NCI-H1417 (cell line): Measurements from ENCODE around the gene CYSTM1.

Experiments
- DNase-seq, 3 experiments: peaks; one replicate each; lab custom pipeline; 2025; lab: John Stamatoyannopoulos, UW

The CYSTM1 gene

GRCh38 chr5:140208065-140208464 is 33.1 kb downstream of the CYSTM1 start:
- no peak for DNase-seq

DNA sequence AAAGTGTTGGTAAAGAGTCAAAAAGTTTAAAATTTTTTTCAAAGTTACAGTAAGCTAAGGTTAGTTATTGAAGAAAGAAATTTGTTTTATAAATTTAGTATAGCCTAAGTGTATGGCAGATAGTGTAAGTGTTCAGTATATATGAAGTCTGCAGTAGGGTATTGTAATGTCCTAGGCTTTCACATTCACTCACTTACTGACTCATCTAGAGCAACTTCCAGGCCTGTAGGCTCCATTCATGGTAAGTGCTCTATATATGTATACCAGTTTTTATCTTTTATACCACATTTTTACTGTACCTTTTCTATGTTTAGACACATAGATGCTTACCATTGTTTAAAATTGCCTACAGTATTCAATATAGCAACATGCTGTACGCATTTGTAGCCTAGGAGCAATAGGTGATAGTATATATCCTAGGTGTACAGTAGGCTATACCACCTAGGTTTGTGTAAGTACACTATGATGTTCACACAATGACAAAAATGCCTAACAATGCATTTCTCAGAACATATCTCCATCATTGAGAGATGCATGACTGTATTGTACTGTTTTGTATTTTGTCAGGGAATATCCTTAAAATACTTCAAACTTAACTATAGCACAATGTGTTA is 38.5 kb downstream of the CYSTM1 start:
- DNase-seq = no peak

GRCh38 chr5:140214831-140215230 is 39.8 kb downstream of the CYSTM1 start:
- DNase-seq = no peak

GRCh38 chr5:140215276-140215675 is 40.3 kb downstream of the CYSTM1 start:
- DNase-seq = no peak

GRCh38 chr5:140216478-140217074 is 41.6 kb downstream of the CYSTM1 start:
- DNase-seq = no peak

DNA sequence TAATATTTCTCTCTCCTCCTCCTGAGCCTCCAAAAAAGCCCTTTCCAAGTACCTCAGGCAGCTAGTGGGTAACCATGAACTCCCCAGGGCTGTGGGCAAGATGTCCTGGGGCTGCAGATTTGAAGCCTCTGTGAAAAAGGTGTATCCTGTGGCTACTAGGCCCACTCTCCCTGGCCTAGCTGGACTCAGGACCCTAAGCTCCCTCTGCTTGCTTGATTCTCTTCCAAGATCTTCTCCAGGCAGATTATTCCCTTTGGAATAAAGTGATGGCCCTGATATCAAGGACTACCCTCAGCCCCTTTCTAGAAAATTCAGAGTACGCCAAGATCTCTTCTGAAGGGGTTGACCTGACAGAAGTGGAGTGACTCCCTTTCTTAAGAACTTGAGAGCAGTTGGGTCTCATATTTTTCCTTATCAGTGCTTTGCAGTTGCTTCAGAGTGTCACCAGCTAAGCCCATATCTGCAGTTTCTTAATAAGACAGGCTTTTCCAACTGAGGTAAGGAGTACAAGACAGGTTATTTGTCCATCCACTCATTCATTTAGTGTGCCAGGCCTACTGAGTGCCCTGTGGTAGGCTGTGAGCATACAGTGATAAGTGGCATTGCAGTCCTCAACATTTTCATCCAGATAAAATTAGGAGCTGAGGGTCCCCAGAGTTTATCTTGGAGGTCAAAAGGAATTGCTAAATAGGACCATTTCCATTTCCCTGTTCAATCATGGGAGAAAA is 42.5 kb downstream of the CYSTM1 start:
- DNase-seq = no peak

GRCh38 chr5:140219068-140219991 is 44.3 kb downstream of the CYSTM1 start:
- DNase-seq = no peak

- DNase-seq = no peak
Measured at GRCh38 chr5:140220032-140220697, 45.2 kb downstream of the CYSTM1 start.

- DNase-seq = no peak
Measured at GRCh38 chr5:140220698-140221064, 45.7 kb downstream of the CYSTM1 start.

DNA sequence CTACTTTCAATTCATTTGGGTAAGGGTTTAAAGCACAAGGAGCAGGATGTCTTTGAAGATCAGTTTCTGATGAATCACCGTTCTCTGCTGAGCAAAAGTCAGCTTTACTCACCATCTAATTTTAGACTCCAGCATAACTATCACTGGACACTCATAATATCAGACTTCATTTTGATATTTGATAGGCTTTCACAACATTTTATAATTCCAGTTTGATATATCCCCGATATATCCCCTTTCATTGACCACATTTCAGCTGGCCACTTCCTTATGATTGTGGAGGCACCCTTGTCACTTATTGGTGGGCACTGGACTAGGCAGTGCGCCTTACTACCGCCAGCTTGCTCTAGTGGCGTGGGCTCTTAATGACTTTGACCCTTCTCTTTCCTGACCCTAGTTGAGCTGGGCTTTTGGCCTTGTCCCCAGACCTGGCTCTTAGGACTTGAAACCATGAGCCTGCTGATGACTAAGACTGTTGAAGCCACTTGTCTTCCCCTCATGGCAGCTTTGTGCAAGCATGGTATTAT is 46.8 kb downstream of the CYSTM1 start:
- no peak for DNase-seq

DNA sequence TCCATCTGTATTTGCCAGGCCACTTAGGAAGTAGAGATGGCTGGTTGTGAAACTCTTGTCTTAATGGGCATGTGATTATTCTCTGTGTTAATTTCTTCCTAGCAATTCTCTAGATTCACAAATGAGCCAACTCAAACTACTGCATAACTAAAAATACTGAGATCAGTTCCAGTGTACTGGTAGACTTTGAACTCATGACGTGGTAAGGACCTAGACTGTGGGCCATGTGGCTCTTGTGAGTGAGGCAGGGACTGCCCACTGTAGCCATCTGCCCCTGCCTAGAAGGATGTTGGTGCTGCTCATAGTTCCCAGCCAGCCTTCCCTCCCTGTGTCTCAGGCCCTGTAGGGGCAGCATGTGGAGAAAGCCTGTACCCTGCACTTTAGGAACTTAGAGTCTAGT is 47.4 kb downstream of the CYSTM1 start:
- no peak for DNase-seq

- DNase-seq = no peak
Measured at GRCh38 chr5:140223567-140223966, 48.6 kb downstream of the CYSTM1 start.

GRCh38 chr5:140224658-140225057 is 49.7 kb downstream of the CYSTM1 start:
- no peak for DNase-seq

DNA sequence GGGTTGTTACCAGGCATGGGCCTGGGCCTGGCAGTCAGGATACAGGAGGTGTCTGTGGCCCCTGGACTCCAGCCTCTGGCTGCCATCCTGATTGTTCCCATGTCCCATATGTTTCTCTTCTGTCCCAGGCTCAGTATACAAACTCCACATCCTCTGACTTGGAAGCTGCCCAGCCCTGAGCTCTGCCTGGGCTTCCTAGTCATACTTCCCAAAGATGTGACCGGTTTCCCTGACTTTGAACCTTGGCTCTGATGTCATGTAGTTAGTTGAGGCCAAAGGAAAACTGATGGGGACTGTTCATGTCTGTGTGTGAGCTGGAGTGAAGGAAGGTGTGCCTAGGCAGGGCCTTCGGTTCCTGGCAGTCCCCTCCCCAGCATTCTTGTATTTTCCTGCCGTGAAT is 50.4 kb downstream of the CYSTM1 start:
- no peak for DNase-seq

GRCh38 chr5:140227046-140227445 is 52.1 kb downstream of the CYSTM1 start:
- no peak for DNase-seq

DNA sequence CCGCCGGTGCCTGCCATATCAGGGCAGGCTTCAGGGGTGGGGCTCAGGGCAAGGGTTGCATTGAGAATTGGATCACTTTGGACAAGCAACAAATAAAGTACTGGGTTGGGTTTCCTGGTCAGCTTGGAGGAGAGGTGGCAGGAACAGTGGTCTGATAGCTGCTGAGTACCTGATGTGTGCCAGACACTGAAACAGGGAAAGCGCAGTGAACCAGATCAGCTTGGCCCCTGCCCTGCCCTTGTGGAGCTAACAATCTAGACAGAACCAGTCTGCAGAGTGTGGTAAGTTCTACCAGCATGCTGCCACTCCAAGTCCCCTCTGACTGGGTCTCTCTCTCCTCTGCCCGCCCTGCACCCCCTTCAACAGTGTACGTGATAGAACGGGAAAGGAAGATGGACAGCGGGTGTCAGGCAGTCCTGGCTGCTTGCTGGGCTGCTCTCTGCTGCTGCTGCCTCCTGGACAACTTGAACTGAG is 53.4 kb downstream of the CYSTM1 start:
- no peak for DNase-seq

DNA sequence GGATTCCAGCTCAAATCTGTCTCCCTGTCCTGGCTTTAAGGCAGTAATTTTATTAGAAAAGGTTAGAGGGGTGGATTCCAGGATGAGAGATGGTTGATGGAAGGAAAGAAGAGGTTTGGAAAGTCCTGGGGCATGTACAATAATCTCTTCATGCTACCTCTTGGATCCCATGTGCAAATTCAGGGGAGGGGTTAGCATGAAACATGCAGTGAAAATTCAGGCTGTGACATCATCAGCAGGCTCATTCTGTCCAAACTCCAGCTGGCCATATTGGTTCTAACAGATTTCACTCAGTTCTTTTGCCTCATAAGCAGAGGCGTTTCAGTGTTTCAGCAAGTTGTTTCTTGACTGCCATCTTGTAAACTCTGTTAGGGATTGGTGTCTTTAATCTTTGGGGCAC is 55.4 kb downstream of the CYSTM1 start:
- DNase-seq = no peak

DNA sequence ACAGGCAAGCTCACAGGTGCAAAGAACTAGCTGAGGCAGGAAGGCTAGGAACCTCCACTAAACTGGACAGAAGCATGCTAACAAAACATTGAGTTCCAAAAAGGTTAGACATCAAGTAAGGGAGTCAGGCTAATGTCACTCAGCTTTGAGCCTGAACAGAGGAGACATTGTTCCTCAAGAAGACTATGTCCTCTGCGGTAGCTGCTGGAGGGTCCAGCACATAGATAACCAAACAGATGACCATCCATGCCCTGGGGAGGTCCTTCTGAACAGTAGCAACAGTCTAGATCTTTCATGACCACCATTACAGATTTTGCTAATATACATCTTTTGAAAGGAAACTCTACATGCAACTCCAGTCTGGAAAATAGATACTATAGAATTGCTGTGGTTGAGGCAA is 57.7 kb downstream of the CYSTM1 start:
- no peak for DNase-seq

GRCh38 chr5:140234377-140234989 is 59.5 kb downstream of the CYSTM1 start:
- no peak for DNase-seq

DNA sequence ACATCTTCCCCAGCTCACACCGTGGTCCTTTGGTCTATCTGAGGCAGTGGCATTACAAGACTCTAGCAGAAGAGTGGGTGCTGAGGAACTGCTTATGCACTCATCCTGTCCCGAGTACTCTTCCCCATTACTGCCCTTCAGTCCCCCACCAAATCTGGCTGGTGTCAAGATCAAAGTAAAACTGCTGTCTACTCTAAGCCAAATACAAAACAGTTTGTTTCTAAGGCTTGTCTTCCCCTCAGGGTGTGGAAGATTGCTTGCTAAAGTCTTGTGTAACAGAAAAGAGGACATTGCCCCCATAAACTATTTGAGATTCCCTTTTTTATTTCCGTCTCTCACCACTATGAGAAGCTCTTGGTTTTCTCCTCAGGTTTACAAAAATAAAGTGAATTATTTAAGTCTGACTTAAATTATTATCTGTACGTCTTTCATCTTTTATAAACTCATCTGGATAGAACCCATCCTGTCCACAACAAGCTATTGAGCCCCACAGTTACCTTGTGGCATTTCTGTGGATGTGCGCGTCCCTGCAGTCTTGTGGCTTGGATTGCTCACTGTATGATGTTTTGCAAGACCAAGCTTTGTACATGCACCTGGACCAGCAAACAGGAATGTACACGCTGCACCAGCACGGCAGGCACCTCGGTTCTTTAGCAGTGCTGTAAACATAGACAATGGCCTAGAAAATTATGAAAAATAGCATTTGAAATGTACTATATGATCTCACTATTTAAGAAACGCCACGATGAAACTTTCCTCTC is 61.0 kb downstream of the CYSTM1 start:
- DNase-seq = no peak
